ENCODE data around the gene IQSEC1.

The IQSEC1 gene

DNA sequence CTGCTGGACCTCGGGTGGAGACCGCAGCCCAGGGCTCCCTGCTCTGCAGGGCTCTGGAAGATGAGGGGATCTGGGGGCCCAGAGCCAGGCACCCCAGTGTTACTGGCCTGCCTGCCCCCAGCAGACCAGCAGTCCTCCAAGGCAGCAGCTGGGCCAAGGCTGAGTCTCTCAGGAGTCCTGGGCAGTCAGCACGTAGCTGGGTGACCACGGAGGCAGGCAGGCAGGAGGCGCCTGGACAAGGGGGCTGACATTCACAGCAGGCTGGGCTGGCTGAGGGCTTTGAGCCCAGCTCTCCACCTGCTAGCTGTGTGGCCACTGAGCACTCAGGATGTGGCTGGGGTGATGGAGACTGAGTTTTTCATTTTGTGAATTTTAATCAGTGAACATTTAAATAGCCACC, 67.9 kb downstream of the IQSEC1 start:
- H2AFZ ChIP-seq (ENCODE audit: low read depth, low read length, severe bottlenecking), result no peak overlapping the region
- no peaks in the 10 kb centered on the region for H3K9me2 ChIP-seq (replicated peaks; ENCODE audit: insufficient read depth, low read length)
- no peak overlapping the region for H3K4me3 ChIP-seq (ENCODE audit: insufficient read depth, low read length, poor library complexity, severe bottlenecking)
- H3K27me3 ChIP-seq (ENCODE audit: low read length), result no peaks in the 10 kb centered on the region
- no peaks in the 10 kb centered on the region for H3K79me2 ChIP-seq (ENCODE audit: insufficient read depth, low read length)
- no peak overlapping the region for H3K27ac ChIP-seq (ENCODE audit: low read depth, low read length)
- H3K4me2 ChIP-seq (ENCODE audit: low read depth, low read length, poor library complexity, severe bottlenecking), result no peak overlapping the region
- TF ChIP-seq, protein P1, sequence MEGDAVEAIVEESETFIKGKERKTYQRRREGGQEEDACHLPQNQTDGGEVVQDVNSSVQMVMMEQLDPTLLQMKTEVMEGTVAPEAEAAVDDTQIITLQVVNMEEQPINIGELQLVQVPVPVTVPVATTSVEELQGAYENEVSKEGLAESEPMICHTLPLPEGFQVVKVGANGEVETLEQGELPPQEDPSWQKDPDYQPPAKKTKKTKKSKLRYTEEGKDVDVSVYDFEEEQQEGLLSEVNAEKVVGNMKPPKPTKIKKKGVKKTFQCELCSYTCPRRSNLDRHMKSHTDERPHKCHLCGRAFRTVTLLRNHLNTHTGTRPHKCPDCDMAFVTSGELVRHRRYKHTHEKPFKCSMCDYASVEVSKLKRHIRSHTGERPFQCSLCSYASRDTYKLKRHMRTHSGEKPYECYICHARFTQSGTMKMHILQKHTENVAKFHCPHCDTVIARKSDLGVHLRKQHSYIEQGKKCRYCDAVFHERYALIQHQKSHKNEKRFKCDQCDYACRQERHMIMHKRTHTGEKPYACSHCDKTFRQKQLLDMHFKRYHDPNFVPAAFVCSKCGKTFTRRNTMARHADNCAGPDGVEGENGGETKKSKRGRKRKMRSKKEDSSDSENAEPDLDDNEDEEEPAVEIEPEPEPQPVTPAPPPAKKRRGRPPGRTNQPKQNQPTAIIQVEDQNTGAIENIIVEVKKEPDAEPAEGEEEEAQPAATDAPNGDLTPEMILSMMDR (IDR thresholded peaks at IDR 0.05; ENCODE audit: insufficient read depth, low read length, poor library complexity, severe bottlenecking), result no peak
- TF ChIP-seq EZH2phosphoT487 (conservative IDR thresholded peaks at IDR 0.05; ENCODE audit: low read length), result no peak
- H3K9ac ChIP-seq (ENCODE audit: low read length), result no peak overlapping the region
- no peaks in the 10 kb centered on the region for H3K36me3 ChIP-seq (ENCODE audit: low read length)
- H3K9me3 ChIP-seq (ENCODE audit: insufficient read depth, low read length), result no peaks in the 10 kb centered on the region
- no peaks in the 10 kb centered on the region for H4K20me1 ChIP-seq (ENCODE audit: low read depth, low read length)
- no peaks in the 10 kb centered on the region for H3F3A ChIP-seq (ENCODE audit: insufficient read depth)

DNA sequence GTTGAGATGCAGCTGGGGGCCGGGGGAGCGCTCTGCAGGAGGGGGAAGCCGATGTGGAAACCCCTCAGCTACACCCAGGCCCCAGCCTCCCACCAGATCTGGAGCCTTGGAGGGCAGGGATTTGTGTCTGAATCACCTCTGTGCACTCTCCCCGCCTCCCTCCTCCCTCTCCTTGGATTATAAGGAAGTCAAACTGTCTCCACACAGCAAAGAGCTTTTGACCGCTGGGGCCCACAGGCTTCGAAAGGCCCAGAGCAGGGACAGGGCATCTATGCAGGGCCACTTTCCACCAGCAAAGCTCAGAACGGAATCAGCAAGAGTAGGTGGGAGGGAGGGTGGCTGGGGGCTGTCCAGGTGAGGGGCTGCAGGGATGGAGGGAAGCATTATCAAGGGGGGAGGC, 68.9 kb downstream of the IQSEC1 start:
- TF ChIP-seq, protein P1 (IDR thresholded peaks at IDR 0.05; ENCODE audit: insufficient read depth, low read length, poor library complexity, severe bottlenecking), result no peak
- TF ChIP-seq EZH2phosphoT487 (conservative IDR thresholded peaks at IDR 0.05; ENCODE audit: low read length), result no peak
- Histone ChIP-seq H3K79me2 (ENCODE audit: insufficient read depth, low read length) (no peaks in the 10 kb centered on the region), H3K9ac (ENCODE audit: low read length) (no peak overlapping the region), H3K9me2 (replicated peaks; ENCODE audit: insufficient read depth, low read length) (no peaks in the 10 kb centered on the region), H3K27me3 (ENCODE audit: low read length) (no peaks in the 10 kb centered on the region), H3K9me3 (ENCODE audit: insufficient read depth, low read length) (no peaks in the 10 kb centered on the region), H4K20me1 (ENCODE audit: low read depth, low read length) (no peaks in the 10 kb centered on the region), H2AFZ (ENCODE audit: low read depth, low read length, severe bottlenecking) (no peak overlapping the region), H3K36me3 (ENCODE audit: low read length) (no peaks in the 10 kb centered on the region), H3K27ac (ENCODE audit: low read depth, low read length) (no peak overlapping the region), H3K4me3 (ENCODE audit: insufficient read depth, low read length, poor library complexity, severe bottlenecking) (no peak overlapping the region), H3F3A (ENCODE audit: insufficient read depth) (no peaks in the 10 kb centered on the region), H3K4me2 (ENCODE audit: low read depth, low read length, poor library complexity, severe bottlenecking) (no peak overlapping the region)

DNA sequence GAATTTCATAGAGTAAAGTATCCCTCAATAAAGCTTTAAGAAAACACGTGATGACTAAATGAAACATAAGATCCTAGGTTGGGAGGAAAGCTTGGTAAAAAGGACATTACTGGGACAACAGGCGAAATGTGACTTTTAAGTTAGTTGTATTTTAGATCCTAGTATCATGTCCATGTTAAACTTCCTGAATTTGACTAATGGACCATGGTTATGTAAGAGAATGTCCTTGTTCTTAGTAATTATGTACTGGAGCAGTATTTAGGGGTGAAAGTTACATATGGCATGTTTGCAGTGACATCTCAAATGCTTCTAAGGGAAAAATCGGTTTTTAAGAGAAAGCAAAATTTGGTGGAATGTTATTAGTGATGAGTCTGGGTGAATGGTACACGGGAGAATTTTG, 69.6 kb downstream of the IQSEC1 start:
- no peaks in the 10 kb centered on the region for H4K20me1 ChIP-seq (ENCODE audit: low read depth, low read length)
- H3K9me2 ChIP-seq (replicated peaks; ENCODE audit: insufficient read depth, low read length), result no peaks in the 10 kb centered on the region
- H3K4me2 ChIP-seq (ENCODE audit: low read depth, low read length, poor library complexity, severe bottlenecking), result no peak overlapping the region
- no peaks in the 10 kb centered on the region for H3F3A ChIP-seq (ENCODE audit: insufficient read depth)
- H3K27me3 ChIP-seq (ENCODE audit: low read length), result no peaks in the 10 kb centered on the region
- no peak for TF ChIP-seq EZH2phosphoT487 (conservative IDR thresholded peaks at IDR 0.05; ENCODE audit: low read length)
- TF ChIP-seq, protein P1 (IDR thresholded peaks at IDR 0.05; ENCODE audit: insufficient read depth, low read length, poor library complexity, severe bottlenecking), result no peak
- H3K4me3 ChIP-seq (ENCODE audit: insufficient read depth, low read length, poor library complexity, severe bottlenecking), result no peak overlapping the region
- no peak overlapping the region for H3K9ac ChIP-seq (ENCODE audit: low read length)
- H2AFZ ChIP-seq (ENCODE audit: low read depth, low read length, severe bottlenecking), result no peak overlapping the region
- H3K9me3 ChIP-seq (ENCODE audit: insufficient read depth, low read length), result no peaks in the 10 kb centered on the region
- no peaks in the 10 kb centered on the region for H3K36me3 ChIP-seq (ENCODE audit: low read length)
- no peak overlapping the region for H3K27ac ChIP-seq (ENCODE audit: low read depth, low read length)
- no peaks in the 10 kb centered on the region for H3K79me2 ChIP-seq (ENCODE audit: insufficient read depth, low read length)
